Measurements from ENCODE around the gene NMT1. TPM values are rescaled to one million over a fixed set of nuclear protein-coding genes. Genes with fewer than 3 reads are reported as not detected.

The NMT1 gene
- total and polyA plus RNA-seq, 2 experiments from 2014 or later = 71.2 to 126 TPM

- no peak overlapping the region for H2AFZ ChIP-seq
- H3K4me1 ChIP-seq (ENCODE audit: insufficient read depth) = peaks cover 2% of the 10 kb centered on the region
- H4K20me1 ChIP-seq (ENCODE audit: insufficient read depth, poor library complexity, severe bottlenecking) = peaks cover 4% of the 10 kb centered on the region
- H3K27ac ChIP-seq = no peak overlapping the region
- TF ChIP-seq EZH2phosphoT487 (IDR thresholded peaks at IDR 0.05; ENCODE audit: low read depth, severe bottlenecking, unreplicated experiment) = no peak
- TF ChIP-seq EZH2 (IDR thresholded peaks at IDR 0.05; ENCODE audit: borderline replicate concordance) = no peak
- TF ChIP-seq CTCF (IDR thresholded peaks at IDR 0.05; ENCODE audit: poor library complexity) = no peak
- no peak for DNase-seq (ENCODE audit: low spot score)
- no peaks in the 10 kb centered on the region for H3K27me3 ChIP-seq
- H3K9me3 ChIP-seq (ENCODE audit: low read depth) = no peaks in the 10 kb centered on the region
- no peaks in the 10 kb centered on the region for H3K9me2 ChIP-seq (replicated peaks; ENCODE audit: insufficient read depth)
- WGBS (ENCODE audit: low lambda C conversion rate, missing lambda C conversion rate) = 92% methylated on average over 9 of the region's 9 CpGs
- H3K4me3 ChIP-seq = no peak overlapping the region
- peaks cover 4% of the 10 kb centered on the region for H3K36me3 ChIP-seq (replicated peaks; ENCODE audit: insufficient read depth, low read depth)
- no peaks in the 10 kb centered on the region for H3K79me2 ChIP-seq
- no peak overlapping the region for H3K4me2 ChIP-seq
Measured at GRCh38 chr17:45108051-45108450, 46.9 kb downstream of the NMT1 start.

- TF ChIP-seq CTCF (IDR thresholded peaks at IDR 0.05; ENCODE audit: poor library complexity) (peak; percentile 16), EZH2 (IDR thresholded peaks at IDR 0.05; ENCODE audit: borderline replicate concordance) (no peak)
- Histone ChIP-seq H3K4me1 (ENCODE audit: insufficient read depth) (no peaks in the 10 kb centered on the region), H3K9me3 (ENCODE audit: low read depth) (no peaks in the 10 kb centered on the region), H4K20me1 (ENCODE audit: insufficient read depth, poor library complexity, severe bottlenecking) (peaks cover 4% of the 10 kb centered on the region), H3K27me3 (no peaks in the 10 kb centered on the region), H3K27ac (no peak overlapping the region), H3K9me2 (replicated peaks; ENCODE audit: insufficient read depth) (no peaks in the 10 kb centered on the region), H3K4me2 (no peak overlapping the region), H2AFZ (no peak overlapping the region), H3K4me3 (no peak overlapping the region), H3K79me2 (no peaks in the 10 kb centered on the region), H3K36me3 (replicated peaks; ENCODE audit: insufficient read depth, low read depth) (peaks cover 4% of the 10 kb centered on the region)
- WGBS (ENCODE audit: low lambda C conversion rate, missing lambda C conversion rate) = 90% methylated on average over 12 of the region's 12 CpGs
- no peak for DNase-seq (ENCODE audit: low spot score)
Measured at GRCh38 chr17:45108595-45109521, 47.7 kb downstream of the NMT1 start.

- H3K79me2 ChIP-seq = no peaks in the 10 kb centered on the region
- peaks cover 4% of the 10 kb centered on the region for H4K20me1 ChIP-seq (ENCODE audit: insufficient read depth, poor library complexity, severe bottlenecking)
- no peaks in the 10 kb centered on the region for H3K36me3 ChIP-seq (replicated peaks; ENCODE audit: insufficient read depth, low read depth)
- no peak overlapping the region for H3K4me2 ChIP-seq
- no peak overlapping the region for H2AFZ ChIP-seq
- H3K4me1 ChIP-seq (ENCODE audit: insufficient read depth) = no peaks in the 10 kb centered on the region
- H3K27ac ChIP-seq = no peak overlapping the region
- no peak for TF ChIP-seq EZH2 (IDR thresholded peaks at IDR 0.05; ENCODE audit: borderline replicate concordance)
- TF ChIP-seq EZH2phosphoT487 (IDR thresholded peaks at IDR 0.05; ENCODE audit: low read depth, severe bottlenecking, unreplicated experiment) = no peak
- no peak for TF ChIP-seq CTCF (IDR thresholded peaks at IDR 0.05; ENCODE audit: poor library complexity)
- WGBS (ENCODE audit: low lambda C conversion rate, missing lambda C conversion rate) = 87% methylated on average over 16 of the region's 16 CpGs
- no peak overlapping the region for H3K4me3 ChIP-seq
- DNase-seq (ENCODE audit: low spot score) = no peak
- H3K9me2 ChIP-seq (replicated peaks; ENCODE audit: insufficient read depth) = no peaks in the 10 kb centered on the region
- no peaks in the 10 kb centered on the region for H3K27me3 ChIP-seq
- H3K9me3 ChIP-seq (ENCODE audit: low read depth) = no peaks in the 10 kb centered on the region
Measured at GRCh38 chr17:45110676-45111611, 49.8 kb downstream of the NMT1 start.
